GM18861 (cell line): ENCODE results near the gene PPDPF.

Experiments
- ATAC-seq: cut with Tn5 transposase; IDR thresholded peaks from one replicate; pipeline ENCODE4 v1.9.1; 2021; ENCODE audit not compliant: unreplicated experiment

Gene PPDPF

GRCh38 chr20:63536241-63536977, 15.8 kb downstream of the PPDPF start:
- no peak for ATAC-seq

GRCh38 chr20:63536997-63537524, 16.5 kb downstream of the PPDPF start, which contains the start of gene PTK6:
Gene PTK6, minus strand, starts transcription at chr20:63537376. Its CDS starts 62 bp downstream, at chr20:63537314.
- ATAC-seq: peak; percentile 9

- ATAC-seq: peak; percentile 76
These were observed 17.1 kb downstream of the PPDPF start for GRCh38 chr20:63537525-63538203.

- no peak for ATAC-seq
These were observed 17.9 kb downstream of the PPDPF start for GRCh38 chr20:63538204-63539091.

GRCh38 chr20:63539092-63539430, 18.5 kb downstream of the PPDPF start:
- ATAC-seq: no peak

GRCh38 chr20:63539441-63540370, 19.1 kb downstream of the PPDPF start:
- ATAC-seq: no peak

GRCh38 chr20:63540417-63541186, 20.0 kb downstream of the PPDPF start:
- no peak for ATAC-seq

GRCh38 chr20:63541371-63541770, 20.8 kb downstream of the PPDPF start:
- no peak for ATAC-seq

GRCh38 chr20:63542031-63542559, 21.5 kb downstream of the PPDPF start:
- no peak for ATAC-seq

- no peak for ATAC-seq
These were observed 22.1 kb downstream of the PPDPF start for GRCh38 chr20:63542696-63543095.

GRCh38 chr20:63543131-63543530, 22.6 kb downstream of the PPDPF start:
- ATAC-seq: no peak

GRCh38 chr20:63543733-63544132, 23.2 kb downstream of the PPDPF start:
- no peak for ATAC-seq

GRCh38 chr20:63544241-63544957, 23.8 kb downstream of the PPDPF start:
- ATAC-seq: no peak

- ATAC-seq: no peak
These were observed 24.5 kb downstream of the PPDPF start for GRCh38 chr20:63544958-63545516.

- ATAC-seq: no peak
These were observed 25.2 kb downstream of the PPDPF start for GRCh38 chr20:63545814-63546213.

GRCh38 chr20:63546256-63546955, 25.8 kb downstream of the PPDPF start:
- ATAC-seq: no peak

- no peak for ATAC-seq
These were observed 26.6 kb downstream of the PPDPF start for GRCh38 chr20:63546956-63547724.
